T-helper 17 cell (primary cell): ENCODE measurements around the gene NUBP1. TPM values are rescaled to one million over a fixed set of nuclear protein-coding genes. Genes with fewer than 3 reads are reported as not detected.

Experiments
- total RNA-seq, 4 donors: library from RNA in 2 of 4; stranded (reverse) in 2 of 4; gene quantifications; one replicate each; pipeline ENCODE4 v1.2.3 and lab custom pipeline; 2022 to 2026

Gene NUBP1
- total RNA-seq, 2 donors from 2014 or later: 19.2 to 21.0 TPM

Other genes starting within 250 kb of the NUBP1 start
- not detected for gene EMP2, start 163.2 kb upstream of the NUBP1 start, total RNA-seq
- not detected for gene TEKT5, start 48.9 kb upstream of the NUBP1 start, total RNA-seq
- not detected for gene TVP23A, start 75.0 kb downstream of the NUBP1 start, total RNA-seq
- 10 to 100 TPM in 1 of 2 donors, 1 to 10 TPM in 1; 9.7 to 25.3 TPM for gene CIITA, start 133.4 kb downstream of the NUBP1 start, total RNA-seq
- 10 to 100 TPM; 14.2 to 15.1 TPM for gene DEXI, start 198.6 kb downstream of the NUBP1 start, total RNA-seq
- 10 to 100 TPM; 31.1 to 32.0 TPM for gene CLEC16A, start 200.7 kb downstream of the NUBP1 start, total RNA-seq